Right cardiac atrium (tissue), 5 donors: Measurements from ENCODE around the gene GPRC5A. TPM values are rescaled to one million over a fixed set of nuclear protein-coding genes. Genes with fewer than 3 reads are reported as not detected.

Source experiments
- ATAC-seq, 2 donors: fragments of 200-7000 bp; cut with Tn5 transposase; one replicate each; pipeline versions ENCODE4 v1.8.0 to v1.9.1; 2020; ENCODE audit warnings: moderate library complexity in 2 of 2, mild to moderate bottlenecking in 1 of 2
- DNase-seq, 3 donors: peaks; one replicate each; pipeline ENCODE4 v3.0.0-alpha.2; 2020
- H3K27ac ChIP-seq: one replicate; pipeline ENCODE4 v1.5.1; 2013; ENCODE audit warnings: mild to moderate bottlenecking, low read length, control low read depth, moderate library complexity
- H3K27me3 ChIP-seq: one replicate; pipeline ENCODE4 v1.6.1; 2013; ENCODE audit not compliant: control insufficient read depth, insufficient read depth
- H3K4me1 ChIP-seq: one replicate; pipeline ENCODE4 v1.6.1; 2013; ENCODE audit warnings: low read length; ENCODE audit not compliant: control insufficient read depth, insufficient read depth
- H3K4me3 ChIP-seq: one replicate; pipeline ENCODE4 v1.5.1; 2013; ENCODE audit warnings: low read length, control low read depth
- H3K9me3 ChIP-seq: one replicate; pipeline ENCODE4 v1.6.1; 2013; ENCODE audit warnings: low read length; ENCODE audit not compliant: control insufficient read depth
- WGBS: extraction: QIAGEN DNeasy Blood & Tissue Kit; methylation state at CpG from one replicate; pipeline ENCODE4 v1.1.7; 2013; 5-methylcytosine and 5-hydroxymethylcytosine counted together
- intact Hi-C, 4 donors: fragments of 100-400 bp; cut with DNase I; formaldehyde crosslinking; loops; one replicate each; pipeline versions ENCODE4 v1.11.0 to v1.14.0; 2022 to 2023
- polyA plus RNA-seq: library from polyadenylated mRNA; stranded (reverse); fragments of 200-250 nt; gene quantifications from one replicate; pipeline ENCODE4 v1.2.3, GENCODE V29; 2013
- total RNA-seq, 4 donors: library from RNA; stranded (reverse); fragmentation: NEBNext Ultra II Directional; extraction: Animal tissue kit (Norgen Biotek cat#: 25700); gene quantifications; one replicate each; pipeline ENCODE4 v1.2.1, GENCODE V29; 2021
- donor health status: healthy with polysubstance abuse.
- donor health status: DM: no; HTN: yes; CAD: no.
- donor health status: DM: no; HTN: no; CAD: no.
- donor health status: DM: no; HTN: yes; CAD: no; lungs with severe emphysema.
- donor health status: DM: yes; HTN: yes; CAD: no.

GPRC5A gene
- total and polyA plus RNA-seq, 5 donors: 1.3 to 8.0 (median 4.9) TPM

- H3K4me3 ChIP-seq: no peak overlapping the region
- 76% methylated on average over 10 of the region's 10 CpGs for WGBS
- peak overlapping the region; percentile 50 for H3K27ac ChIP-seq
- H3K4me1 ChIP-seq: no peaks in the 10 kb centered on the region
- DNase-seq: peak in 1 of 3 donors; percentile 64
- H3K27me3 ChIP-seq: no peaks in the 10 kb centered on the region
- intact Hi-C loops: no loop called here
- peak in 1 of 2 donors; percentile 49 for ATAC-seq
- no peaks in the 10 kb centered on the region for H3K9me3 ChIP-seq
Measured at GRCh38 chr12:12899530-12900380, 8.4 kb downstream of the GPRC5A start.

- Histone ChIP-seq H3K27ac (peak overlapping the region; percentile 83), H3K4me1 (no peaks in the 10 kb centered on the region), H3K27me3 (no peaks in the 10 kb centered on the region), H3K9me3 (no peaks in the 10 kb centered on the region), H3K4me3 (no peak overlapping the region)
- WGBS: 84% methylated on average over 2 of the region's 2 CpGs
- intact Hi-C loops: no loop called here
- ATAC-seq (no peak), DNase-seq (no peak)
Measured at GRCh38 chr12:12900786-12901157, 9.4 kb downstream of the GPRC5A start.

GRCh38 chr12:12901158-12901791 is 9.9 kb downstream of the GPRC5A start:
- no peak overlapping the region for H3K4me3 ChIP-seq
- DNase-seq (peak in 1 of 3 donors; percentile 47), ATAC-seq (peak; percentile 82 to 87)

GRCh38 chr12:12902036-12902435 is 10.7 kb downstream of the GPRC5A start:
- Histone ChIP-seq H3K9me3 (no peaks in the 10 kb centered on the region), H3K27ac (peak overlapping the region; percentile 14), H3K4me1 (no peaks in the 10 kb centered on the region), H3K4me3 (no peak overlapping the region), H3K27me3 (no peaks in the 10 kb centered on the region)
- peak; percentile 61 to 65 for ATAC-seq
- DNase-seq: no peak
- intact Hi-C loops: no loop called here

More at GRCh38 chr12:12901158-12901791, 9.9 kb downstream of the GPRC5A start:
- H3K4me1 ChIP-seq: no peaks in the 10 kb centered on the region
- H3K9me3 ChIP-seq: no peaks in the 10 kb centered on the region
- H3K27ac ChIP-seq: peak overlapping the region; percentile 83
- intact Hi-C loops: no loop called here
- no peaks in the 10 kb centered on the region for H3K27me3 ChIP-seq
- WGBS: 72% methylated on average over 10 of the region's 10 CpGs

GRCh38 chr12:12903642-12904609 is 12.6 kb downstream of the GPRC5A start:
- WGBS: 85% methylated on average over 14 of the region's 14 CpGs
- no peak for ATAC-seq
- H3K9me3 ChIP-seq: no peaks in the 10 kb centered on the region
- intact Hi-C loops: no loop called here
- no peak overlapping the region for H3K27ac ChIP-seq
- DNase-seq: no peak
- no peak overlapping the region for H3K4me3 ChIP-seq
- H3K4me1 ChIP-seq: peaks cover 1% of the 10 kb centered on the region
- H3K27me3 ChIP-seq: no peaks in the 10 kb centered on the region

GRCh38 chr12:12907552-12907951 is 16.2 kb downstream of the GPRC5A start:
- intact Hi-C loops: no loop called here
- Histone ChIP-seq H3K4me3 (no peak overlapping the region), H3K27ac (no peak overlapping the region), H3K4me1 (peaks cover 1% of the 10 kb centered on the region), H3K27me3 (no peaks in the 10 kb centered on the region), H3K9me3 (no peaks in the 10 kb centered on the region)
- 94% methylated on average over 5 of the region's 5 CpGs for WGBS
- DNase-seq (no peak), ATAC-seq (no peak)

GRCh38 chr12:12908252-12908651 is 16.9 kb downstream of the GPRC5A start:
- intact Hi-C loops: no loop called here
- no peak for DNase-seq
- Histone ChIP-seq H3K4me3 (no peak overlapping the region), H3K27me3 (no peaks in the 10 kb centered on the region), H3K27ac (no peak overlapping the region), H3K4me1 (peaks cover 1% of the 10 kb centered on the region), H3K9me3 (no peaks in the 10 kb centered on the region)
- no peak for ATAC-seq
- WGBS: 89% methylated on average over 14 of the region's 14 CpGs

- Histone ChIP-seq H3K9me3 (no peaks in the 10 kb centered on the region), H3K27me3 (no peaks in the 10 kb centered on the region), H3K4me1 (peaks cover 1% of the 10 kb centered on the region), H3K4me3 (no peak overlapping the region), H3K27ac (no peak overlapping the region)
- no peak for ATAC-seq
- intact Hi-C loops: no loop called here
- WGBS: 95% methylated on average over 12 of the region's 12 CpGs
- DNase-seq: no peak
Measured at GRCh38 chr12:12908711-12909110, 17.3 kb downstream of the GPRC5A start.

- intact Hi-C loops: no loop called here
- peaks cover 1% of the 10 kb centered on the region for H3K4me1 ChIP-seq
- ATAC-seq (peak; percentile 7 to 50), DNase-seq (peak in 1 of 3 donors; percentile 36)
- no peaks in the 10 kb centered on the region for H3K27me3 ChIP-seq
- H3K4me3 ChIP-seq: no peak overlapping the region
- H3K27ac ChIP-seq: no peak overlapping the region
- H3K9me3 ChIP-seq: no peaks in the 10 kb centered on the region
- 45% methylated on average over 4 of the region's 4 CpGs for WGBS
Measured at GRCh38 chr12:12909228-12909994, 18.0 kb downstream of the GPRC5A start.

- H3K27me3 ChIP-seq: no peaks in the 10 kb centered on the region
- no peak overlapping the region for H3K4me3 ChIP-seq
- intact Hi-C loops: loop anchor here in 2 of 4 donors (10.0 kb wide), 4 partner anchors 75 to 315 kb away; no protein-coding TSS in a partner anchor
- no peak for DNase-seq
- 42% methylated on average over 4 of the region's 4 CpGs for WGBS
- peaks cover 1% of the 10 kb centered on the region for H3K4me1 ChIP-seq
- H3K9me3 ChIP-seq: no peaks in the 10 kb centered on the region
- H3K27ac ChIP-seq: peak overlapping the region; percentile 3
- peak; percentile 86 to 94 for ATAC-seq
Measured at GRCh38 chr12:12909995-12910420, 18.6 kb downstream of the GPRC5A start.
